CD4-positive, alpha-beta T cell (primary cell): ENCODE results near the gene MBOAT1. TPM values are rescaled to one million over a fixed set of nuclear protein-coding genes. Genes with fewer than 3 reads are reported as not detected.
A peak's percentile ranks its signal among the peaks of the same experiment; 100 is the strongest.

ENCODE experiments used
- ATAC-seq: fragments of 200-7000 bp; cut with Tn5 transposase; one replicate; pipeline ENCODE4 v1.10.0; 2022; ENCODE audit warnings: mild to moderate bottlenecking; ENCODE audit not compliant: poor library complexity
- CTCF ChIA-PET: fragments of 350-600 bp; sonication (Branson Sonifier 250); formaldehyde crosslinking; loops from one replicate; lab custom pipeline; 2021; ENCODE audit warnings: antibody characterized with exemption, inconsistent platforms; lab: Charles Lee
- POLR2A ChIA-PET: fragments of 350-600 bp; sonication (Branson Sonifier 250); formaldehyde crosslinking; loops from one replicate; lab custom pipeline; 2021; ENCODE audit warnings: antibody characterized with exemption, inconsistent platforms; lab: Charles Lee
- DNase-seq, 14 experiments: peaks; one replicate each; pipeline ENCODE4 v3.0.0-alpha.2; 2013 to 2020; ENCODE audit warnings: mixed read lengths in 2 of 14
- H3K27ac ChIP-seq, 2 donors: one replicate each; pipeline versions ENCODE4 v1.5.1 to v1.7.0; 2013; ENCODE audit warnings: low read length in 2 of 2, low read depth in 1 of 2, mild to moderate bottlenecking in 1 of 2
- H3K27me3 ChIP-seq, 2 experiments: 1 replicate in 1 of 2; 2 replicates in 1 of 2; pipeline versions ENCODE4 v1.6.1 to v1.7.0; 2013; ENCODE audit warnings: low read length in 2 of 2, control low read depth in 1 of 2, mild to moderate bottlenecking in 1 of 2, moderate library complexity in 1 of 2; ENCODE audit not compliant: insufficient read depth in 2 of 2, control insufficient read depth in 1 of 2
- H3K36me3 ChIP-seq: one replicate; pipeline ENCODE4 v1.6.1; 2013; ENCODE audit warnings: low read length, control low read depth; ENCODE audit not compliant: insufficient read depth
- H3K4me1 ChIP-seq: one replicate; pipeline ENCODE4 v1.6.1; 2013; ENCODE audit warnings: low read length, control low read depth; ENCODE audit not compliant: insufficient read depth
- H3K4me3 ChIP-seq: one replicate; pipeline ENCODE4 v1.5.1; 2013; ENCODE audit warnings: mild to moderate bottlenecking, low read length, moderate library complexity
- H3K9me3 ChIP-seq, 2 experiments: 1 replicate in 1 of 2; 2 replicates in 1 of 2; pipeline versions ENCODE4 v1.6.1 to v1.7.0; 2013; ENCODE audit warnings: low read length in 2 of 2, mild to moderate bottlenecking in 2 of 2, control low read depth in 1 of 2, moderate library complexity in 1 of 2; ENCODE audit not compliant: control insufficient read depth in 1 of 2, insufficient read depth in 1 of 2
- H3K27ac Mint-ChIP-seq: one replicate; pipeline ENCODE4 v1.8.0; 2020; ENCODE audit warnings: mixed read lengths
- H3K27me3 Mint-ChIP-seq: one replicate; pipeline ENCODE4 v1.8.0; 2021; ENCODE audit warnings: mixed read lengths
- H3K36me3 Mint-ChIP-seq: one replicate; pipeline ENCODE4 v1.8.0; 2021; ENCODE audit warnings: low read depth, mixed read lengths
- H3K4me1 Mint-ChIP-seq: one replicate; pipeline ENCODE4 v1.8.0; 2021; ENCODE audit warnings: low read depth, mixed read lengths
- H3K4me3 Mint-ChIP-seq: one replicate; pipeline ENCODE4 v1.8.0; 2020; ENCODE audit warnings: mild to moderate bottlenecking, mixed read lengths
- H3K9me3 Mint-ChIP-seq: one replicate; pipeline ENCODE4 v1.8.0; 2020; ENCODE audit warnings: mixed read lengths
- CTCF ChIP-seq: fragments of 200-600 bp; IDR thresholded peaks from one replicate; pipeline ENCODE4 v1.8.0; 2022; ENCODE audit warnings: antibody characterized with exemption, mild to moderate bottlenecking
- intact Hi-C, 2 experiments: fragments of 100-400 bp; cut with DNase I in 1 of 2; cut with micrococcal nuclease in 1 of 2; formaldehyde crosslinking; loops; one replicate each; pipeline versions ENCODE4 v1.15.1 to v1.9.0; 2023 to 2025; cut with DNase I, micrococcal nuclease
- total RNA-seq, 174 experiments: library from RNA in 2 of 174; stranded (reverse) in 2 of 174; gene quantifications; one replicate each; pipeline ENCODE4 v1.2.3 and lab custom pipeline; 2021 to 2026

MBOAT1 gene
- total RNA-seq, 2 experiments from 2014 or later = 17.2 to 18.5 TPM

- Mint-ChIP-seq H3K27me3 (no peaks in the 10 kb centered on the region), H3K4me3 (peak overlapping the region; percentile 94), H3K27ac (peak overlapping the region; percentile 95), H3K36me3 (peaks cover 11% of the 10 kb centered on the region), H3K9me3 (no peaks in the 10 kb centered on the region), H3K4me1 (peaks cover 47% of the 10 kb centered on the region)
- ChIA-PET POLR2A (interaction anchor here (1.0 to 1.9 kb wide), 13 partner anchors 10 to 321 kb away, joined by 3 to 15 read pairs (median 4); partner anchors contain the start of gene CDKAL1), CTCF (interaction anchor here (0.6 kb wide), 1 partner anchor 1467 kb away, joined by 3 read pairs; no protein-coding TSS in a partner anchor)
- DNase-seq = peak in 2 of 14 experiments; percentile 59 to 72
- H3K27ac ChIP-seq = peak overlapping the region in 1 of 2 donors; percentile 78
- no peaks in the 10 kb centered on the region for H3K27me3 ChIP-seq
- TF ChIP-seq CTCF = no peak
- ATAC-seq = peak; percentile 11
- no peaks in the 10 kb centered on the region for H3K9me3 ChIP-seq
- H3K4me1 ChIP-seq = peaks cover 28% of the 10 kb centered on the region
- peak overlapping the region; percentile 83 for H3K4me3 ChIP-seq
- no peaks in the 10 kb centered on the region for H3K36me3 ChIP-seq
- intact Hi-C loops = loop anchor here (5.0 kb wide), 4 partner anchors 41 to 1951 kb away; partner anchors contain the start of genes E2F3 (in 2 of the 2) and DEK (in 1 of the 2)
Measured at GRCh38 chr6:20213271-20213798, 1.1 kb upstream of the MBOAT1 start.

GRCh38 chr6:20211941-20212391, 303 bp downstream of the MBOAT1 start:
- peak; percentile 15 for ATAC-seq
- H3K9me3 ChIP-seq = no peaks in the 10 kb centered on the region
- Mint-ChIP-seq H3K27me3 (no peaks in the 10 kb centered on the region), H3K36me3 (peaks cover 11% of the 10 kb centered on the region), H3K4me1 (peaks cover 55% of the 10 kb centered on the region), H3K9me3 (no peaks in the 10 kb centered on the region), H3K4me3 (peak overlapping the region; percentile 99), H3K27ac (peak overlapping the region; percentile 97)
- DNase-seq = peak in 9 of 14 experiments; percentile 8 to 78 (median 41)
- intact Hi-C loops = loop anchor here (5.0 kb wide), 4 partner anchors 40 to 1950 kb away; partner anchors contain the start of genes E2F3 (in 2 of the 2) and DEK (in 1 of the 2)
- no peak for TF ChIP-seq CTCF
- no peaks in the 10 kb centered on the region for H3K27me3 ChIP-seq
- ChIA-PET CTCF (no interaction called here), POLR2A (interaction anchor here (0.6 to 1.9 kb wide), 4 partner anchors 55 to 322 kb away, joined by 3 to 15 read pairs (median 8); partner anchors contain the start of gene CDKAL1)
- H3K4me1 ChIP-seq = peaks cover 32% of the 10 kb centered on the region
- H3K27ac ChIP-seq = peak overlapping the region; percentile 61 to 78
- H3K4me3 ChIP-seq = peak overlapping the region; percentile 83
- no peaks in the 10 kb centered on the region for H3K36me3 ChIP-seq

DNA sequence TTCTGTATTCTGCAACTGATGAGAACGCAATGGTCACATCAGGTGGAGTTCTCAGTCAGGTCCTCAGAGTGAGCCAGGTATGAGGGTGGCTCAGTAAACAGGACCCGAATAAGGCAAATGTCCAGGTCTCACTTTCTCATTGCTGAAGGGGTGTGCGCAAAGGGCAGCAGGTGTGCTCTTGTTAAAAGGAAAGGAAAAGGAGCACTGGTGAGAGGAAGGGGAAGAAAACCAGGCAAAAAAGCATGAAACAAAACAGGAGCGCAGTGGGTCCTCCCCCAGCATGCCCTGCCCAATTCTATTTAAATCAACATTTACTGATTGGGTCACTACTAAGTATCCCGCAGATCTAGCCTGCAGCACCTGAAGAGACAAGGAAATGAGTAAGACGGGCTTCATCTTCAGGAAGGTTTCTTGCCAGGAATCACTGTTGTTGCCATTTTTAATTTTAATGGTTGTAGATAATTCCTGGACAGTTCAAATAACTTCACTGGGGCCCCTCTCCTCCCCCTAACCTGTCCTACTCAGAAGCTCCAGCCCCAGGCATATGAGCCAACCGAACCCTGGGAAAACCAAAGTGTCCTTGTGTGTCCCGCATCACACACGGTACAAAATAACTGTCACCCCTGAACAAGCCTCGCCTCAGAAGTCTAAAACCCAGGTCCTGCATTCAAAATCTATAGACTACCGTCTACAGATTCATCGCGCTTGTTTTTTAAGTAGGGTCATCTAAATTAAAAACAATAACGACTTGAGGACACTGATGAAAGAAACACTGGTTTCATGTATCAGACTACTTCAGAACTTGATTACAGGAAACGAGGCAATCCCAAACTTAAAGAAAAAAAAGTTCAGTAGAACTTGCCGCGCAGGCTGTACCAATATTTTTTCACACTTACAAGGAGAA, 980 bp downstream of the MBOAT1 start:
- H3K9me3 Mint-ChIP-seq = no peaks in the 10 kb centered on the region
- peaks cover 11% of the 10 kb centered on the region for H3K36me3 Mint-ChIP-seq
- DNase-seq (peak in 4 of 14 experiments; percentile 4 to 43 (median 28)), ATAC-seq (no peak)
- H3K27ac Mint-ChIP-seq = peak overlapping the region; percentile 97
- H3K27me3 Mint-ChIP-seq = no peaks in the 10 kb centered on the region
- no peaks in the 10 kb centered on the region for H3K36me3 ChIP-seq
- intact Hi-C loops = loop anchor here (5.0 kb wide), 4 partner anchors 39 to 1949 kb away; partner anchors contain the start of genes E2F3 (in 2 of the 2) and DEK (in 1 of the 2)
- no peaks in the 10 kb centered on the region for H3K27me3 ChIP-seq
- peak overlapping the region; percentile 83 for H3K4me3 ChIP-seq
- H3K4me1 ChIP-seq = peaks cover 36% of the 10 kb centered on the region
- no peak for TF ChIP-seq CTCF
- ChIA-PET CTCF (no interaction called here), POLR2A (interaction anchor here (1.9 kb wide), 1 partner anchor 108 kb away, joined by 15 read pairs; no protein-coding TSS in a partner anchor)
- peak overlapping the region; percentile 13 to 78 for H3K27ac ChIP-seq
- H3K9me3 ChIP-seq = no peaks in the 10 kb centered on the region
- H3K4me1 Mint-ChIP-seq = peaks cover 61% of the 10 kb centered on the region
- H3K4me3 Mint-ChIP-seq = peak overlapping the region; percentile 99
